Stromal cell of bone marrow (primary cell): ENCODE results near the gene MATCAP1.

ENCODE experiments used
- DNase-seq: peaks from one replicate; pipeline ENCODE4 v3.0.0-alpha.2; 2012; ENCODE audit warnings: low read depth

MATCAP1 gene

DNA sequence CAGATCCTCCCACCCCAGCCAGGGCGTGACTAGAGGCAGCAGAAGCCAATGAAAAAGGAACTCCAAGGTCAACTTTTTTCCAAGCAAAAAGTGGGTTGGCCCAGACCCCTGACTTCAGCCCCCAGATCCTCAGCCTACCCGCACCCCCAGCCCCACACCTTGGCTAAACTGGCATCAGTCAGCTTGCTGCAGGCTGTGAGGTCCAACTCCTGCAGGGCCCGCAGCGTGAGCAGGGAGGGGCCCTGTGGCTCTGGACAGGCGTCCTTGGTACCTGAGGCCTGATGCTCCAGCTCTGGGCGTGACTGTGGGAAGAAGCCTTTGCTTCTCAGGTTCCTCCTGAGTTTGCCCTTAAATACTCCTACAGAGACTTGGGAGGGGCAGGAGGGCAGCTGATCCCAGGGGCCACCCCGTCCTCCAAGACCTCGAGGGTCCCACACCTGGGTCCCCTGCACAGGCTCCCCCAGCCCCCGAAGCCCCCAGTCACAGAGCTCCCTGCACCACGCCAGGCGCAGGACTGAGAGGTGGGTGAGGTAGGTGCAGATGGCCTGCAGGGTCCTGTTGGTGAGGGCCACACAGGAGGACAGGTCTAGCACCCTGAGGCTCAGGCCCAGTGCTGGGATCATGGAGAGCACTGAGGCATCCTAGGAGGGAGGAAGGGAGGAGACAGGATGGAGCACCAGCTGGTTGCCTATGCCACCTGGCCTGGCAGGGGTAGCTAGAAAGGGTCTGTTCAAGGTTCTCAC, 24.6 kb upstream of the MATCAP1 start:
- no peak for DNase-seq

GRCh38 chr16:67207249-67208091, 23.7 kb upstream of the MATCAP1 start:
- no peak for DNase-seq

DNA sequence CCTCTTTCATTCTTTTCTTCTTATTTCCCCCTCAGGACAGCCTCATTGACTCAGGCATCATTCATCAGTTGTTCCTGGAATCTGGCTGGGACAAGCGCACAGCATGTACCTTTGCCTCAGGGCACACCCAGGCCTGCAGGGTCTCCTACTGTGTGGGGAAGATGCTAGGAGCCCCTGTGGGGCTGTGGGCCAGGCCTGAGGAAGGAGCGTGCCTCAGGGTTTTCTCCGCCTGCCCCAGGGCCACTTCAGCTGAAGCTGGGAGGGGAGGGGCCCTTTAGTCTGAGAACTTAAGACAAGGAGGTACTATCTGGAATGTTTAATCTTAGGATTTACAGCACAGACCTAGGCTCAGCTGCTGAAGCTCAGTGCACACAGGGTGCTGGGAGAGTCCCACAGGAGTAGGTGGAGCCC, 23.1 kb upstream of the MATCAP1 start:
- no peak for DNase-seq

DNA sequence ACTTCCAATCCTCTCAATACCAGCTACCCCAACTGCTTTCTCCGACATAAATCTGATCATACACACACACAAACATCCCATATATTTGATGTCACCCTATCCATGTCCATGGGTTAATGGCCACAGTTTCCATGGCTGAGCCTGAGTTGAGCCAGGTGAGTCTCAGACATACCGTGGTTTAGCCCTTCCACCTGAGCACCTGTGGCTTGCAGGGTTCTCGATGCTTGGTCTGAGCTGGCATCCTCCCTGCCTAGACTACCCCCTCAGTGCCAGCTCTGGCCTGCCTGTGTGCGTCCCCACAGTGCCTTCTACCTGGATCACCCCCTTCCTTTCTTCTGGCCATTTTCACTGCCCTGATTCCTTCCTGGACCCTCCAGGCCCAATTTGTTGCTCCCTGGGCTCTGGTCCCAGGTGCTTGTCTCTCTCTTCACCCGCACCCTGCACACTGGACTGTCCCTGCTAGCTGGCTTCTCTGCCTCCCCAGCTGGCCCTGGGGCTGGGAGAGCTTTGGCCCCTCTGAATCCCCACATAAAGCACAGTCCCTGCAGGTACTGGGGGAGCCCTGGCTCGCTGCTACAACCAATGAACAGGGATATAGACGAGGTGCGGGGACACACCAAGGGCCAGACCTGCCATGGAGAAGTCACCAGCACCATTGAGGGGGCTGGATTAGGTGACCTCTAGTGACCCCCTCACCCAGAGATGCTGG, 22.5 kb upstream of the MATCAP1 start:
- DNase-seq: no peak

- DNase-seq: no peak
Observed at GRCh38 chr16:67204076-67204475, 20.3 kb upstream of the MATCAP1 start.

DNA sequence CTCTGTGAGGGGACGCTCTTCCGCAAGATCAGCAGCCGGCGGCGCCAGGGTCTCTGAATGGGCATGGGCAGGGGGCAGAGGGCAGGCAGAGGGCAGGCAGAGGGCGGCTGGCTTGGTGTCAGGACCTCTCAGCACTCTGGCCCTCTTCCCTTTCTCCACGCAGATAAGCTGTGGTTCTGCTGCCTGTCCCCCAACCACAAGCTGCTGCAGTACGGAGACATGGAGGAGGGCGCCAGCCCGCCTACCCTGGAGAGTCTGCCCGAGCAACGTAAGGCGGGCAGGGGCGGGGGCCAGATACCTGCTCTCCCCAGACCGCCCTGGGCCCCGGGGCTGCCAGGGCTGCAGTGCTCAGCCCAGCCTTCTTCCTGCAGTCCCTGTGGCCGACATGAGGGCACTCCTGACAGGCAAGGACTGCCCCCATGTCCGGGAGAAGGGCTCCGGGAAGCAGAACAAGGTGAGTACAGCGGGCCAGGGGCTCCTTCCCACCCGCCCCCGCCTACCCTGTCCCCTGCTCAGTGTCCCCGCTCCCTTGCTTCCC, 19.3 kb upstream of the MATCAP1 start:
- DNase-seq: no peak

DNA sequence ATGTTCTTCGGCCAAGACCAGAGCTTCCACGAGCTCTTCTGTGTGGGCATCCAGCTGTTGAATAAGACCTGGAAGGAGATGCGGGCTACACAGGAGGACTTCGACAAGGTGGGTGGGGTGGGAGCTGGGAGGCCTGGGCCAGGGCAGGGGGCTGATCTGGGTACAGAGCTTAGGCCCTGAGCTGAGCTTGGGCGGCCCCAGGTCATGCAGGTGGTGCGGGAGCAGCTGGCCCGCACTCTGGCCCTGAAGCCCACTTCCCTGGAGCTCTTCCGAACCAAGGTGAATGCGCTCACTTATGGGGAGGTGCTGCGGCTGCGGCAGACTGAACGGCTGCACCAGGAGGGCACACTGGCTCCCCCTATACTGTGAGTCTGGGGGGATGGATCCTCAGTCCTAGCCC, 18.7 kb upstream of the MATCAP1 start:
- no peak for DNase-seq

DNA sequence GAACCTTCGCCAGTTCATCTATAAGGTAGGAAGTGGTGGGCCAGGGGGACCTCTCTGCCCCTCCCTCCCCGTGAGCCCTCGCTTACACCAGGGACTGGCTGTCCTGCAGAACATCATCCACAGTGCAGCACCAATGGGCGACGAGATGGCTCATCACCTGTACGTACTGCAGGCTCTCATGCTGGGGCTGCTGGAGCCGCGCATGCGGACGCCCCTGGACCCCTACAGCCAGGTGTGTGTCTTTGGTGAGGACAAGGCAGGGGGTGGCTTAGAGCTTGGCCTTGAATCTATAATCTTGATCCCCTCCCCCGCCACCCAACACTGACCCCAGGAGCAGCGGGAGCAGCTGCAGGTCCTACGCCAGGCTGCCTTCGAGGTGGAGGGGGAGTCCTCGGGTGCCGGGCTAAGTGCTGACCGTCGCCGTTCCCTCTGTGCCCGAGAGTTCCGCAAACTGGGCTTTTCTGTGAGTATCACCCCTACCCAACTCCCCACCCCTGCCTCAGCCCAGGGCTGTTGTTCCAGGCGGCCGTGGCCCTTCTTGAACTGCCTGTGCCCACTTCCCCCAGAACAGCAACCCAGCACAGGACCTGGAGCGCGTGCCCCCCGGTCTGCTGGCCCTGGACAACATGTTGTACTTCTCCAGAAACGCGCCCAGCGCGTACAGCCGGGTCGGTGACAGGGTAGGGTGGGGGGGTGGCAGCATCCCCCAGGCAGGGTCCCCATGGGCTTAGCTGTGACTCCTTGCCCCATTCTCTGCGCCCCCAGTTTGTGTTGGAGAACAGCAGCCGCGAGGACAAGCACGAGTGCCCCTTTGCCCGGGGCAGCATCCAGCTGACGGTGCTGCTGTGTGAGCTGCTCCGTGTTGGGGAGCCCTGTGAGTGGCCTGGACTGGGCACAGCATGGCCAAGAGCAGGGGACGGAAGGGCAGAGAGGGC, 17.9 kb upstream of the MATCAP1 start:
- DNase-seq: no peak

DNA sequence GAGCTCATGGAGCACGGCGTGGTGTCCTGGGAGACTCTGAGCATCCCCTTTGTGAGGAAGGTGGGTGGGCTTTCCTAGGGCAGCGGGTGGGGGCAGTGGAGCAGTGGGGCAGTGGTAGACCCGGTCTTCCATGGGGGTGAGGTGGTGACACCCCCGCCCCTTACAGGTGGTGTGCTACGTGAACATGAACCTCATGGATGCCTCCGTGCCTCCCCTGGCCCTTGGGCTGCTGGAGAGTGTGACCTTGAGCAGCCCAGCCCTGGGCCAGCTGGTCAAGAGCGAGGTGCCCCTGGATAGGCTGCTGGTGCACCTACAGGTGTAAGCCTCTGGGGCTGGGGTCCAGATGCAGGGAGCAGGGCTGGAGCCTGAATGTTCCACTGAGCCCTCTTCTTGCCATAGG, 16.7 kb upstream of the MATCAP1 start:
- DNase-seq: no peak

DNA sequence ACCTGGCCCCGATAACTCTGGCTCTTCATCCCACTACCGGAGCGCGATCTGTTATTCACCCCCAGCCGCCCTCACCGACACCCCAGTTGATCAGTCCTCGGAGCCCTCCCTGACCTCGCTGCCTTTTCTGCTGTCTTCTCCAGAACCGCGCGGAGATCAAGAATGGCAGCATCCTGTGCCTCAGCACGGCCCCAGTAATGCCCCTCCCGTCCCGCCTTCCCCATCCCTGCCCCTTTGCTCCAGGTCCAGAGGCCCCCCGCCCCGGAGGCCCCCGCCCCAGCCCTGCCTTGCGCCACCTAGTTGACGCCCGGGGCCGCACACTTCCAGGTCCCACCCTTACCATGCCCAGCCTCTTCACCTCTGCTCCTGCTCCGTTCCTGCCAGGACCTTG, 16.0 kb upstream of the MATCAP1 start:
- no peak for DNase-seq

- DNase-seq: no peak
Observed at GRCh38 chr16:67199011-67199807, 15.4 kb upstream of the MATCAP1 start, which contains the start of gene ELMO3. Gene ELMO3 (plus strand): TSS chr16:67199131. CDS start chr16:67199327, 196 bp downstream.

- DNase-seq: no peak
Observed at GRCh38 chr16:67198238-67198734, 14.5 kb upstream of the MATCAP1 start.

- no peak for DNase-seq
Observed at GRCh38 chr16:67197704-67198103, 13.9 kb upstream of the MATCAP1 start.

DNA sequence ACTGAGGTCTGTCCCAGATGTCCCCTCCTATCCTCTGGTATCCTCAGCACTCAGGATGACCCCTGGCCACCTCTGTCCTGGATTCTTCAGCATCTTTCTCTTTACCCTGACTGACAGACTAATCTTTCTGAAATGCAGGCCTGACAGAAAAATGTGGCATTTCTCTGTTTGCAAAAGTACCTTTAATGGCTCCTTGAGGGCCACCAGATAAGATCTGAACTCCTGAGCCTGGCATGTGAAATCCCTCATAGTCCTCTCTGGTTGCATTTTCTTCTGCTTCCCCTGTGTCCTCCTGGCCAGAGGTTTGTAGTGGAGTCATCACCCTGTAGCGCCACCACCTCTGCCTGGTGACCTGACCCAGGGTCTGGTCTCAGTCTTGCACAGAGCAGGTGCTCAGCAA, 13.1 kb upstream of the MATCAP1 start:
- DNase-seq: no peak

- no peak for DNase-seq
Observed at GRCh38 chr16:67195676-67196075, 11.9 kb upstream of the MATCAP1 start.

GRCh38 chr16:67194260-67194659, 10.5 kb upstream of the MATCAP1 start:
- DNase-seq: no peak

DNA sequence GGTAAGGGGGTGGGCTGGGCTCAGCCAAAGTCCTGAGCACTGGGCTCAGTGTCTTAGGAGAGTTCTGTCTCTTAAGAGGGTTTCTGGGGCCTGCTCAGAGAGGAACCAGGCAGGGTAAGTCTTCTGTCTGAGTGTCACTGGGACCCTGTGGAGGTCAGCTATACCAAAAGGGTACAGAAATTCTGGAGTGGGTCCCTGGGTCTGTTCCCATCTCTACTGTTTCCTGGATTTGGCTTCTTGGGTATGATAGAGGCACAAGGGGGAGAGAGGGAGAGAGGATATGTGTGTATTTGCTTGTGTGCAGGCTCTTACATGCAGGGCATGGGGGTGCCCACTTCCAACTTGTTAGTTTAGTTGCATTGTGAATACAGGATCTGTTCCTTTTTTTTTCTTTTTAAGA, 9.8 kb upstream of the MATCAP1 start:
- DNase-seq: no peak

DNA sequence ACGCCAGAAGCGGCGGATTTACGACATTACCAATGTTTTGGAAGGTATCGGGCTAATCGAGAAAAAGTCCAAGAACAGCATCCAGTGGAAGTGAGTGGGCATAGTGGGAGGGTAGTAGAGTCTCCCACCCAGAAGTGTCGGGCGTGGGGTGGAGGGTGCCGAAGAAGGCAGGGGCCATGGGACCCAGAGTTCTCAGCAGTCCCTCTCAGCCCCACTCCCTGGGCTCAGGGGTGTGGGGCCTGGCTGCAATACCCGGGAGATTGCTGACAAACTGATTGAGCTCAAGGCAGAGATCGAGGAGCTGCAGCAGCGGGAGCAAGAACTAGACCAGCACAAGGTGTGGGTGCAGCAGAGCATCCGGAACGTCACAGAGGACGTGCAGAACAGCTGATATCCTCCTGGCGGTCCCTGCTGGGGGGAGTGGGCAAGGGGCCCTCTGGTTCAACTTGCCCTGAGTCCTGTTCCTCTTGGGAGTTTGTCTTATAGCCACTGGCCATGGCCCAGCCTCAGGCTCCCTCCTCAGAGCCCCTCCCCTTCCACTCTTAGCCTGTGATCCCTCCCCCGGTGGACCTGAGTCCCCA, 9.1 kb upstream of the MATCAP1 start:
- no peak for DNase-seq

DNA sequence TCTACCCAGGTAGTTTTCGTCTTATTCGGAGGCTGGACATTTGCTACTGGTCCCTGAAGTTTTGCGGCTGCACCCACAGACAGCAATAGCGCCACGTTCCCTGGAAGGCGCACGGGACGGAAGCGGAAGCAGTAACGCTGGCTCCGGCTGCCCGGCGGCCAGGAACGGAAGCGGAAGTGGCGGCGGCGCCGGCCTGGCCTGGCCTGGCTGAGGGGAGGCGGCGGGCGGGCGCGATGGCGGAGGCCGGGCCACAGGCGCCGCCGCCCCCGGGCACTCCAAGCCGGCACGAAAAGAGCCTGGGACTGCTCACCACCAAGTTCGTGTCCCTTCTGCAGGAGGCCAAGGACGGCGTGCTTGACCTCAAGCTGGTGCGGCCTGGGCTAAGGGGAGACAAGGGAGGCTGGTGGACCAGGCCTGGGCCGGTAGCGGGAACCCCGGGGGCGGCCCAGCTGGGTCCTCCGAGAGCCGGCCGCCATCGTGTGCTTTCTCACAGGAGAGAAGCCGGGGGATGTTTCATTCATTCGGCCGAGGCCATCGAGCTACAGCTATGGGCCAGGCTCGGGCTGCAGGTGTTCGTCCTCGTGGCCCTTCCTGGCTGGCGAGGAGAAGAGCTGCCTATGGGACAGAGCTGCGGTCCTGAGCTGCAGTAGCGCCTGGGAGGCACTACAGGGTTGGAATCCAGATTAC, 8.4 kb upstream of the MATCAP1 start, which contains the start of gene E2F4:
E2F4 (plus strand) TSS at position 161 of the 687 bp plus-strand sequence; CDS start at position 234, 73 bp downstream.
- DNase-seq: peak; percentile 82
